AML-193 (cell line): ENCODE measurements around the gene BDP1.
"Not testable (repeated sequence)": the region's sequence is repeated elsewhere in the genome, so short reads cannot be mapped to it uniquely, and the experiment has no call there.

Experiments used
- DNase-seq, 2 experiments: peaks; one replicate each; lab custom pipeline; 2025; lab: John Stamatoyannopoulos, UW

The BDP1 gene

DNA sequence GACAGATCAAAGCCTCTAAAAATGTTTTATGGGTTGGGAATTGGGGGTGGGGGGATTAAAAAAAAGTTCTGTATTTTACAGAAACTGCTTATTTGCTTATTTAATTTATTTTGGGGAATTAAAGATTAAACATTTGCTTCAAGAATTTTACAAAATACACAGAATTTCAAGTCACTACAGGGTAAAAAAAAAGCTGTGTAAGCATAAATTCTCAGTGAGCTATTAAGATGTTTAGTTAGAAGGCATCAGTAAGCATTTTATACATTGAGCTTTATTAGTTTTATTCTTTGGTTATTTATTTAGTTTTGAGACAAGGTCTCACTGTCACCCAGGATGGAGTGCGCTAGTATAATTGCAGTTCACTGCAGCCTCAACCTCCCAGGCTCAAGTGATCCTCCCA, 5.2 kb downstream of the BDP1 start:
- DNase-seq = no peak

DNA sequence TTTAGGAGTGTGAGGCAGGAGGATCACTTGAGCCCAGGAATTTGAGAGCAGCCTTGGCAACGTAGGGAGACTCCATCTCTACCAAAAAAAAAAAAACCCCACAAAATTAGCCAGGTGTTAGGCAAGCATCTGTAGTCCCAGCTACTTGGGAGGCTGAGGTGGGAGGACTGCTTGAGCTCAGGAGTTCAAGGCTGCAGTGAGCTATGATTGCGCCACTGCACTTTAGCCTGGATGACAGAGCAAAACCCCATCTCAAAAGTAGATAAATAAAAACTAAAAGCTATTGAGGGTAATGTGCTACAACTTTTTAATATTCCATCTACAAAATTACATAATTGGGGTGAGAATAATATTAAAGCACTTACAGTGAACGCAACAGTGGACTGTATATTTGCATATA, 5.9 kb downstream of the BDP1 start:
- DNase-seq = no peak

DNA sequence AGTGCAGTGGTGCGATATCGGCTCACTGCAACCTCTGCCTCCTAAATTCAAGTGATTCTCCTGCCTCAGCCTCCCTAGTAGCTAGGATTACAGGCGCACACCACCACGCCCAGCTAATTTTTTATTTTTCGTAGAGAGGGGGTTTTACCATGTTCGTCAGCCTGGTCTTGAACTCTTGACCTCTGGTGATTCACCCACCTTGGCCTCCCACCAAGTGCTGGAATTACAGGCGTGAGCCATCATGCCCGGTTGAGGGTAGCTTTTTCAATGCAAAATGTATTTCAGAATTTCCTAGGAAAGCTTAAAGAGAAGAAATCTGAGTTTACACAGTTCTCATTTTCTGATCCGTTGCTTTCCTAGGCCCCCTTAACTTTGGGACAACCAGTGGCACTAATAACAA, 15.7 kb downstream of the BDP1 start:
- DNase-seq = no peak

DNA sequence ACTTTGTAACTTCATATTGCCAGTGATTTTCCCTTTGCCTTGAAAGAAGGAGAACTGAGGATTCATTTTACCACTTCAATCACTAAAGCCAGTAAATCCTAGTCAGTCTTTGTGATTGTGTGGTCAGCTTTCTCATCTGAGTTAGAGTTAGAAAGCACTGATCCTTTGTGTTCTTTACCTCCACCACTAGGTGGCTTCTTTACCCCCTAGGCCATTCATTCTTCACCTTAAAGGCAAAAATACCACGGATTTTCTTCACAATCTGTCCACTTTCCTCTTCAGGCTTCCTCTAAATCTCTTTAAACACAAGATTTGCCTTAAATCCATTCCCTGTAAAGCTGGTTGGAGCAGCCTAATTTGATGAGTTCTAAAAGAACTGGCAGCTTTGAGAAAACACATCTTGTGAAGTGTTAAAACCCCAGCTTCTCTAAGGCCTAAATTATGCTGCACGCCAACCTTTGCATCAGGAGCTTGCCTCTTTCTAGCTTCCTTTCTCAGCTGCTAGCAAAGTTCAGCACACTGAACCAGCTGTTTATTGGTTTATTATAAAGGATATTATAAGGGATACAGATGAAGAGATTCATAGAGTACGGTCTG, 20.4 kb downstream of the BDP1 start:
- DNase-seq = peak; percentile 28 to 31

DNA sequence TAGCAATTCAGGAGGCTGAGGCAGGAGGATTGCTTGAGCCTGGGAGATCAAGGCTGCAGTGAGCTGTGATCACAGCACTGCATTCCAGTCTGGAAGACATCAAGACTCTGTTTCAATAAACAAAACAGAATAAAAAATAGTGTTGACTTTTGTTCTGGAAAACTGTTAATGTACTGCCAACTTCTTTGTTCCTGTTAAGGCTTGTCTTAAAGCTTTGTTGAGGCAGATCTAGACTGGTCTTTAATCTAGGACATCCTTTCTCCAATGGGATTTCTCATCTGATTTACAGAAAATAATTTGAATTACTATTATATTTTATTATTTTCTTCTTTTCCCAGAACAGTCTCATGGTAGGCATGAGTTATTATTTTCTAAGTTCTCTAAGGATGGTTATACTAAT, 26.0 kb downstream of the BDP1 start:
- DNase-seq = no peak

DNA sequence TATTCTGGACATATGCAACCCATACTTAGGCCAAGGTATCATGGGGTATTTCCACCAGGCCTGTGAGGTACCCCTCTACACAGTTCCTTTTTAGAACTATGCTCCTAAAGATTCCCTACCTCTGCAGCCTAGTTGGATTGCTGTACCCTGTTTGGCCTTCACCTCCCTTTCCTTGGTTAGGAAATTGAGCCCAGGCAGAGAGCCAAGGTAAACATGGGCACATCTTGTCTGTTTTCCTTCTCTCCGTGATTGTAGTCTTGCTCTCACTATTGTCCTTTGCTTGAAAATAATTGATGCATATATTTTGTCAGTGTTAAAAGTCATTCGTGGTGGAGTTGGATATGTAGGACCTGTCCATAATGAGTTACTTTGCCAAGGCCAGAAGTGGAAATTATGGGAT, 26.7 kb downstream of the BDP1 start:
- DNase-seq = no peak

DNA sequence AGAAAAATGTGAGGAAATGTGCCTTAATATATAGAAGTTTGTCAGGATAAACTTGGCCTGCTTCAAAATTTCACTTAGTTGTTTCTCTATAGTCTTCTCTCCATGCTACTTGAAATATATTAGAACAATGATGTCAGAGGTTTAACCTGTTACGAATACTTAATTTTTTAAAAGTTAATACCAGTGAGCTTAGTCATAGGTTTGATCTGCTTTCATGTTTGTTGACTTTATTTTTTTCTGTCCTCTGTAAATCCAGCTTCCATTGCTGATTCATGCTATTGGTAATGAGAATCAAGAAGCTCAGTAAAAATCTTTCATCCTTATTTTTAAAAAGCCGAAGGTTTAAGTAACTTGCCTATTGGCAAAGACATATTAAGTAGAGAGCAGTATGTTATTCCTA, 27.9 kb downstream of the BDP1 start:
- DNase-seq = no peak

DNA sequence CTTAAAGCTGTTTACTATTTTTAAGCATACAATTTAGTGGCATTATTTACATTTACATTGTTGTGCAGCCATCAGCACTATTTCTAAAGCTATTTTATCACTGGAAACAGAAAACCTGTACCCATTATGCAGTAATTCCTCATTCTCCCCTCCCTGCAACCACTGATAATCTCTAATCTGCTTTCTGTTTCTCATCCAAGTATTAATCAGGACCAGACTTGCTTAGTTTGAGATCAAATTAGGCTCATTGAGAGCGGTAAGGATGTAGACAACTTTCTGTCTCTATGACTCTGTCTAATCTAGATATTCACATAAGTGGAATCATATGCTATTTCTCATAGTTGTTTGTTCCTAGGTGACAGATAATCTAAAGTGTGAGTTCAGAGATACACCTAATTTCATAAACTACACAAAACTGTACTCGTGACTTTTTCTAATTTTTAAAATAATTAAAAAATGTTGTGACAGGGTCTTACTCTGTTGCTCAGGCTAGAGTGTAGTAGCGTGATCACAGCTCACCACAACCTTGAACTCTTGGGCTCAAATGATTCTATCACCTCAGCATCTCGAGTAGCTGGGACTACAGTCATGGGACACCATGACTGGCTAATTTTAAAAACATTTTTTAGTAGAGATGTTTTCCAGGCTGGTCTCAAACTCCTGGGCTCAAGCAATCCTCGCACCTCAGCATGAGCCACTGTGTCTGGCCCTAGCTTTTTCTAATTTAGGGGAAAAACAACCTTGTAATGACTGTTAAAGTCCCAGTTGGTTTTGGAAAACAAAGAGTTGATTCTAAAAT, 37.6 kb downstream of the BDP1 start:
- DNase-seq = no peak

DNA sequence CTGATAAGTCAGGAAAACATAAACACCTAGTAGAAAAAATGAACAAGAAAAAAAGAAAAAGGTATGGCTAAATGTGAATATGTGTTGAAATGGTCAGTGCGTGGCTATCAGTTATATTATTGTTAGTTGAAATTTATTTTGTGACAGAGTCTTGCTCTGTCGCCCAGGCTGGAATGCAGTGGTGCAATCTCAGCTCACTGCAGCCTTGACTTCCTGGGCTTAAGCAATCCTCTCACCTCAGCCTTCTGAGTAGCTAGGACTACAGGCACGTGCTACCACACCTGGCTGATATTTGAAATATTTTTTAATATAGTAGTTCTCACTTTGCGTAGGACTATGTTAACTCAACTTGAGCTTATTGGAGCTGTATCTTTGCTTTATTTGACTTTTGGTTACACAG, 38.8 kb downstream of the BDP1 start:
- DNase-seq = not testable (repeated sequence)

DNA sequence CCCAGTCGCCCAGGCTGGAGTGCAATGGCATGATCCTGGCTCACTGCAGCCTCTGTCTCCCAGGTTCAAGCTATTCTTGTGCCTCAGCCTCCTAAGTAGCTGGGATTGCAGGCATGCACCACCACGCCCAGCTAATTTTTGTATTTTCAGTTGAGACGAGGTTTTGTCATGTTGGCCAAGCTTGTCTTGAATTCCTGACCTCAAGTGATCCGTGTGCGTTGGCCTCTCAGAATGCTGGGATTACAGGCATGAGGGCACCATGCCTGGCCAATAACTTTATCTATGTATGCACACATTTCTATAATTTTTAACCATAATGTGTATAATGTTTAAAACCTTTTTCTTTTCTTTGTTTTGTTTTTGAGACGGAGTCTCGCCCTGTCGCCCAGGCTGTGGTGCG, 43.3 kb downstream of the BDP1 start:
- not testable (repeated sequence) for DNase-seq

DNA sequence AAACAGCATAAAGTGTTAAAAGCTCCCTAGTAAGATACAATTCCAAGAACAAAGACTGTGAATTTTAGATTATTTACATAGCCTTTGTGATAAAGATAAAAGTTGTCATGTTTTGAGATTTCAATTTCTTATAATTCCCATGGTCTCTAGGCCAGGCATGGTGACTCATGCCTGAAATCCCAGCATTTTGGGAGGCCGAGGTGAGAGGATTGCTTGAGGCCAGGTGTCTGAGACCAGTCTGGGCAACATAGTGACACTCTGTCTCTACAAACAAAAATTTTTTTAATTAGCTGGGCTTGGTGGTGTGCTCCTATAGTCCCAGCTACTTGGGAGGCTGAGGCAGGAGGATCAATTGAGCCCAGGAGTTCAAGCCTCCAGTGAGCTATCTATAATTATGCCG, 48.1 kb downstream of the BDP1 start:
- DNase-seq = no peak

DNA sequence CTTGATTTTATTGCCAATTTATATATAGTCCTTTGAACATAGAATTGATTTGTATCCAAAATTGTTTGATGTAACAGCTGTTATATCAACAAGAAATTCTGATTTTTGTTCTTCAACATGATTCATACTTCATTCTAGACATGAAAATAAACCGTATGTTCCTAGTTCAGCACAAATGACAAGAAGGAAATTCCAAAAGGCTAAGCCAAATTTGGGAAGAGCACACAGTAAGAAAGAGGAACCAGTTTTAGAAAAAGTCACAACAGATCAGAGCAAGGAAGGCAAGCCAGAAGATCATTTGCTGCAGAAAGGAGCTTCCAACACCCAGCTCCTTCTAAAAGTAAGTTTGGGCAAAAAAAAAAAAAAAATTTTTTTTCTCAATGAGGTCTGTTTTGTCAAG, 66.7 kb downstream of the BDP1 start:
- DNase-seq = no peak

DNA sequence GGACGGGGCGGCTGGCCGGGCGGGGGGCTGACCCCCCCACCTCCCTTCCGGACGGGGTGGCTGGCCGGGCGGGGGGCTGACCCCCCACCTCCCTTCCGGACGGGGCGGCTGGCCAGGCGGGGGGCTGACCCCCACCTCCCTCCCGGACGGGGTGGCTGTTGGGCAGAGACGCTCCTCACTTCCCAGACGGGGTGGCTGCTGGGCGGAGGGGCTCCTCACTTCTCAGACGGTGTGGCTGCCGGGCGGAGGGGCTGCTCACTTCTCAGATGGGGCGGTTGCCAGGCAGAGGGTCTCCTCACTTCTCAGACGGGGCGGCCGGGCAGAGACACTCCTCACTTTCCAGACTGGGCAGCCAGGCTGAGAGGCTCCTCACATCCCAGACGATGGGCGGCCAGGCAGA, 70.2 kb downstream of the BDP1 start:
- DNase-seq = not testable (repeated sequence)

DNA sequence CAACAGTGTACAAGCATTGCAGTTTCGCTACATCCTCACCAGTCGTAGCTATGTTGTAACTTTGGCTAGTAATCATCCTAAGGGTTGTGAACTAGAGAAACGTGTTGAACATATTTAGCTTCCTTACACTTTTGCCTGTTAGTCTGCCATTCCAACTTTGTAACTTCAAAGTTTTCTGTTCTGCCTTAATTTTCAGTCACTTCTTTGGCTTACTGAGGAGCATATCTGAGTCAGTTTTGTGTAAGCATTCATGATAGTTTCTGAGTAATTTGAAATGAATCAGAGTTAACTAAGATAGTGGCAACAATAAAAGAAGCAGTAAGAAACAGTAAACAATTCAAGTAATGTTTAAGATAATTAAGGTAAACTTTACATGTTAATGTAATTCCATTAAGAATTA, 72.8 kb downstream of the BDP1 start:
- DNase-seq = no peak

DNA sequence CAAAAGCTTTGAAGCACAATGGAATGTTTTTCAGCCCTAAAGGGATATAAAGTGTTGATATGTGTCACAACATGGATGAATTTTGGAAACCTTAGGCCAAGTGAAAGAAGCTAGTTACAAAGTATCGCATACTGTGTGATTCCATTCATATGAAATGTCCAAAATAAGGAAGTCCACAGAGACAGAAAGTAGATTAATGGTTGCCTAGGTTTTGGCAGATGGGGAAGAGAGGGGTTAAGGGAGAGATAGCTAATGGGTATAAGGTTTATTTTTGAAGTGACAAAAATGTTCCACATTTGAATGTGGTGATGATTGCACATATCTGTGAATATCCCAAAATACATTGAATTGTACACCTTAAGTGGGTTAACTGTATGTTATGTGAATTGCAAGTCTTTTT, 74.2 kb downstream of the BDP1 start:
- DNase-seq = peak in 1 of 2 experiments; percentile 1

DNA sequence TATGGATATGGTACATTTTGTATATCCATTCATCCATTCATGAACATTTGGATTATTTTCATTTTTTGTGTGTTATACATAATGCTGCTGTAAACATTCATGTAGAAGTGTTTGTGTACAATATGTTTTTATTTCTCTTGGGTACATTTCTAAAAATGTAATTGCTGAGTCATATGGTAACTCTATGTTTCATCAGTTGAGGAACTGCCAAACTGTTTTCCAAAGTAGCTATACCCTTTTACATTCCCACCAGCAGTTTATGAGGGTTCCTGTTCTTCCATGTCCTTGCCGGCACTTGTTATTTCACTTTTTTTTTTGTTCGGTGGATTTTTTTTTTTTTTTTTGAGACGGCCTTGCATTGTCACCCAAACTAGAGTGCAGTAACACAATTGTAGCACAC, 77.7 kb downstream of the BDP1 start:
- DNase-seq = no peak

DNA sequence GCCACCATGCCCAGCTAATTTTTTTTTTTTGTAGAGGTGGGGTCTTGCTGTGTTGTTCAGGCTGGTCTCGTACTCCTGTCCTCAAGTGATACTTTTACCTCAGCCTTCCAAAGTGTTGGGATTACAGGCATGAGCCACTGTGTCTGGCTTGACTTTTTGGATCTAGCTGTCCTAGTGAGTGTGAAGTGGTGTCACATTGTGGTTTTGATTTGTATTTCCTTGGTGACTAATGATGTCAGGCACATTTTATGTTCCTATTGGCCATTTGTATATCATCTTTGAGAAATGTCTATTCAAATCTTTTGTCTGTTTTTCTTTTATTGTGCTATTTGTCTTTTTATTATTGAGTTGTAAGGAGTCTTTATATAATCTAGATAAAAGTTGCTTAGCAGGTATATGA, 78.2 kb downstream of the BDP1 start:
- peak; percentile 5 to 20 for DNase-seq

DNA sequence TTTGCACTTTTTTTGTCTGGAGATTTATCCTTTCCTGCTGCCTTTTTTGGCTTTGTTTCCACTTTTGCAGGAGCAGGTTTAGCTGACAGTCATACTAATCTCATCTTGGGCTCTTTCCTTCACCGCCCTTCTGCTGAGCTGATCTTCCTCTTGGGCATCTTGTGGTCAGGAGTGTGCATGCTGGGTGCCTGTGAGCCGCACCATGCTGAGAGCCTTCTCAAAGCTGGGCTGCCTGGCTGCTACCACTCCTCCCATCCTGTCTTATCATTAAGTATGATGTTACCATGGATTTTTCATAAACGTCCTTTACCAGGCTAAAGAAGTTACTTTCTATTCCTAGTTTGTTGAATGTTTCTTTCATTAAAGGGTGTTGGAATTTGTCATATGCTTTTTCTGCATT, 82.2 kb downstream of the BDP1 start:
- no peak for DNase-seq

DNA sequence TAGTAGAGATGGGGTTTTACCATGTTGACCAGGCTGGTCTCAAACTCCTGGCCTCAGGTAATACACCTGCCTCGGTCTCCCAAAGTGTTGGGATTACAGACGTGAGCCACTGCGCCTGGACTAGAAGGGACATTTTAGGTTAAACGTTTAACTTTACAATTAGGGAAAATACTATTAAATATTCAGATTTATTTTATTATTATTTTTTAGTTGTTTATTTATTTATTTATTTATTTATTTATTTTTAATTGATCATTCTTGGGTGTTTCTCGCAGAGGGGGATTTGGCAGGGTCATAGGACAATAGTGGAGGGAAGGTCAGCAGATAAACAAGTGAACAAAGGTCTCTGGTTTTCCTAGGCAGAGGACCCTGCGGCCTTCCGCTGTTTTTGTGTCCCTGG, 95.4 kb downstream of the BDP1 start:
- not testable (repeated sequence) for DNase-seq

DNA sequence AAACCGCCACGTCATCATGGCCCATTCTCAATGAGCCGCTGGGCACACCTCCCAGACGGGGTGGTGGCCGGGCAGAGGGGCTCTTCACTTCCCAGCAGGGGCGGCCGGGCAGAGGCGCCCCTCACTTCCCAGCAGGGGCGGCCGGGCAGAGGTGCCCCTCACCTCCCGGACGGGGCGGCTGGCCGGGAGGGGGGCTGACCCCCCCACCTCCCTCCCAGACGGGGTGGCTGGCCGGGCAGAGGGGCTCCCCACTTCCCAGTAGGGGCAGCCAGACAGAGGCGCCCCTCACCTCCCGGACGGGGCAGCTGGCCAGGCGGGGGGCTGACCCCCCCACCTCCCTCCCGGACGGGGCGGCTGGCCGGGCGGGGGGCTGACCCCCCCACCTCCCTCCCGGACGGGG, 96.1 kb downstream of the BDP1 start:
- not testable (repeated sequence) for DNase-seq

DNA sequence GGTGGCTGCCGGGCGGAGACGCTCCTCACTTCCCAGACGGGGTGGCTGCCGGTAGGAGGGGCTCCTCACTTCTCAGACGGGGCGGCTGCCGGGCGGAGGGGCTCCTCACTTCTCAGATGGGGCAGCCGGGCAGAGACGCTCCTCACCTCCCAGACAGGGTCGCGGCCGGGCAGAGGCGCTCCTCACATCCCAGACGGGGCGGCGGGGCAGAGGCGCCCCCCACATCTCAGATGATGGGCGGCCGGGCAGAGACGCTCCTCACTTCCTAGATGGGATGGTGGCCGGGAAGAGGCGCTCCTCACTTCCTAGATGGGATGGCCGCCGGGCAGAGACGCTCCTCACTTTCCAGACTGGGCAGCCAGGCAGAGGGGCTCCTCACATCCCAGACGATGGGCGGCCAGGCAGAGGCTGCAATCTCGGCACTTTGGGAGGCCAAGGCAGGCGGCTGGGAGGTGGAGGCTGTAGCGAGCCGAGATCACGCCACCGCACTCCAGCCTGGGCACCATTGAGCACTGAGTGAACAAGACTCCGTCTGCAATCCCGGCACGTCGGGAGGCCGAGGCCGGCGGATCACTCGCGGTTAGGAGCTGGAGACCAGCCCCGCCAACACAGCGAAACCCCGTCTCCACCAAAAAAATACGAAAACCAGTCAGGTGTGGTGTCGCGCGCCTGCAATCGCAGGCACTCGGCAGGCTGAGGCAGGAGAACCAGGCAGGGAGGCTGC, 96.7 kb downstream of the BDP1 start:
- not testable (repeated sequence) for DNase-seq

DNA sequence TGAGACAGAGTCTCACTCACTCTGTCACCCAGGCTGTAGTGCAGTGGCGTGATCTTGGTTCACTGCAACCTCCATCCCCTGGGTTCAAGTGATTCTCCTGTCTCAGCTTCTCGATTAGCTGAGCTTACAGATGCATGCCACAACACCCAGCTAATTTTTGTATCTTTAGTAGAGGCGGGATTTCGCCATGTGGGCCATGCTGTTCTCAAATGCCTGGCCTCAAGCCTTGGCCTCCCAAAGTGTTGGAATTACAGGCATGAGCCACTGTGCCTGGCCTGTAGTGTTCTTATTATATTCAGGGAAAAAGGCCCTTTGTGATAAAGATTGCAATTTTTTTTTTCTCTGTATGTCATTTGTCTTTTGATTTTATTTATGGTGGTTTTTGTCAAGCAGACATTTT, 107.7 kb downstream of the BDP1 start:
- DNase-seq = no peak

DNA sequence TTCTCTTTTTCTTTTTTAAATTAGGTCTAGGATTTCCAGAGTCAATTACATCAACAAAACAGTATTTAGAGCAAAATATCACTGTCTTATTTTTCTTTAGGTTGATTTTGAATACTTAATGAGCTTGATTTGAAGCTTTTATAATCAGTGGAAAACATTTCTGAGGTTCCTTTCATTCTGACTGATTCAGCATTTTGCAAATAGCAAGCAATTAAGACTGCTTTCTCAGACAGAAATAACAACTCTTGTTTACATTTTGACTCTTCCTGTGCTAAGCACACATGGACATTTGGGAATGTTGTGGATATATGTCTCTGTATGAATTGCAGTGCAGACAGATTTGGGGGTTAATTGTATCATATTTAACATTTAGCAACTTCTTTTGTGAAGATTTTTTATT, 109.4 kb downstream of the BDP1 start:
- no peak for DNase-seq
